ENCODE results near the gene JUN.

JUN gene

DNA sequence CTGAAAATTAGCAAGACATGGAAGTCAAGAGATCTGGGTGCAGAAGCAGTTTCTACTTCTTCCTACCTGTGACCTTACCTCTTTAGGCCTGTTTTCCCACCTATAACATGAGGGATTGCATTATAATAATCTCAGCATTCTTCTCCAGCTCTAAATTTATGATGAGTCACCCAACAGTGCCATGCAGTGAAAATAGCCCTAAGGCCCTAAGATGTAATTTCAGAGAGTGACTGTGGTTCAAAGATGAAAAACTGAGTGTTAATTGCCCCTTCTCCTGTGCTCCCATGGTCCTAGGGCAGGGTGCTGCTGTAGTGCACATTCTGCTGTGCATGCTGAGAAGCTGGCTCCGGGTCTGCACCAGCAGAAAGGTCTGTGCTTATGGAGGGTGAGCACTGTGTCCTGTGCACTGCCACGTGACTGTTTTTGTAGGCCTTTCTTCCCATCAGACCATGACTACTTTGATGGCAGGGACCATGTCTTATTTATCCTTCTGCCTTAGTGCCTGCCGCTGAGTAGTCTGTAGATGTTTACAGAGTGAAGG lies 29.7 kb downstream of the JUN start:
- no peak for DNase-seq

DNA sequence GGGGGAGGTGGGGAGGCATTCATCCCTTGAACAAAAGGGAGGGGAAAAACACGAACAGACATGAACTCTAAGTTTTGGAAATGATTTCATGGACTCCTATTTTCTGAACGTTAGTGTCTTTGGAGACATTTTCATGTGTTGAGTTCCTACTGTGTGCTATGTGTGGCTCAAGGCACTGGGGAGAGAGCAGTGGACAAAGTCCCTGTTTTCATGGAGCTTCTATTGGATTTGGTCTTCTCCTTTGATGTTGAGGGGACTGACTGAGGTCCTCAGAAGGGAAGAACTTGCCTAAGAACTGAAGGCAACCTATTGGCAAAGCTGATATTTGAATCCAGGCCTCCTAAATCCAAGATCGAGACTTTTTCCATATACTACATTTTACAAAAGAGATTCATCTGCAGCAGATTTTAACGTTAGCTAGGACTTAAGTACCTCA lies 30.4 kb downstream of the JUN start:
- no peak for DNase-seq

DNA sequence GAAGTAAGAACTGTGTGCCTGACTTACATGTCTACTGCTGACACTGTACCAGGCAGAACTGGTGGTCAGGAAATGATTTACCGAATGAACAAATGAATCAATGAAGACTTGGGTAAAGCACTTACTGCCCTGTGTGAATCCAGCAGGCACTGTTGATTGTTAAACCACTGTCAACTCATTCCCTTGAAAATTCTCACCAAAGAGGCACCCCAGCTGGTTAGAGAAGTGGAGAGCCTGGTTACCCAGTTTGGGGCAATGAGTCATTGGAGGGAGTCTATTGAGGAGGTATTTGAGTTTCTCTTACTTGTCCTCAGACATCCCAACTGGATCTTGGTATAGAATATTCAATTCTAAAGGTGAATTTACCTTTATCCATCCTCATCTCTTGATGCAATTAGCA lies 34.2 kb downstream of the JUN start:
- no peak for DNase-seq

DNA sequence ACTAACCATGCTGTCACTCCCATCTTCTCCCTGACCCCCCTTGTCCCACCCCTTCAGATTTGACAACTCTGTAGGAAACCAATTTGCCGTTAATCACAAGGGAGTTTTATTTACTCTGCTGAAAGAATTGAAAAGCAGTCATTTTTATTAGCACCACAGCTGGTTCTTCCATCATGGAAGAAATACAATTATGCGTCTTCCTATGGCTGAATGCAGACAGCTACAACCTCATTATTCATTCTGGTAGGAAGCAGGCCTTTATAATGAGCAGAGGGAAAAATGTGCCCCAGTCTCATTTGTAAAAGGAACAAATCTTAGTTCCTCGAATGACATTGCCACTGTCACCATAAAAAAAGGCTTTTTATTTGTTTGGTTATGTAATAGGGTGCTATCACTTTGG lies 35.2 kb downstream of the JUN start:
- no peak for DNase-seq

DNA sequence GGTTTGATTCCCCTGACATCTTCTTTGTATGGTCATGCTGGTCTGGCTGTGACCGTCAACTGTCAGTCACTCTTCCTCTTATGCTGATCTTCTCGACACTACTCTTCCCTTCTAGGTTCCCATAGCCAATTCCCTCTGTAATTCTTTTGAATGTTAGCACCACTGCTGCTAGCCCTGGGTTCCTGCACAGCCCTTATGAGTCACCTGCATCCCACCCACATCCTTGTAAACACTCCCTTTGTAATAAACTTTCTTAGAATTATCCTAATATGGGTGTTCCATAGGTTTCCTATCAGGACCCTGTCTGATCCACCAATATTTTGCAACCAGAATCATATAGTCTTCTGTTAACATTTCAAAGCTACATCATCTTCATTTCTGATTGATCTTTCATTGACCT lies 37.1 kb downstream of the JUN start:
- DNase-seq = no peak

DNA sequence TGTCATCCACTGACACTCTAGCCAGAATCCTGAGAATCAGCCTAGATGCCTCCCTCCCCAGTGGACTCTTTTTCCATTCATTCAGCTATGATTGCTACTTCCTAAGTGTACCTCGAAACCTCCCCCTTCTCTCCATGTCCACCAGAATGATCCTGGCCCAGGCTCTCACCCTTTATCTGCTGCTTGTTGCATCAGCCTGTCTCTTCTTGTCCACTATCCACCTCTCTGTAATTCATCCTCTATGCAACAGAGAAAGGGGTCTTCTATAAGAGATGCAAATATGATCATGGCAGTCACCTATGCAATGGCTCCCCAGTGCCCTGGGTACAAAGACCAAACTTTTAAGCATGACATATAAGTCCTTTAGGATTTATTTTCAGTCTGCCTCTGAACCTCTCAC lies 37.7 kb downstream of the JUN start:
- DNase-seq = no peak

DNA sequence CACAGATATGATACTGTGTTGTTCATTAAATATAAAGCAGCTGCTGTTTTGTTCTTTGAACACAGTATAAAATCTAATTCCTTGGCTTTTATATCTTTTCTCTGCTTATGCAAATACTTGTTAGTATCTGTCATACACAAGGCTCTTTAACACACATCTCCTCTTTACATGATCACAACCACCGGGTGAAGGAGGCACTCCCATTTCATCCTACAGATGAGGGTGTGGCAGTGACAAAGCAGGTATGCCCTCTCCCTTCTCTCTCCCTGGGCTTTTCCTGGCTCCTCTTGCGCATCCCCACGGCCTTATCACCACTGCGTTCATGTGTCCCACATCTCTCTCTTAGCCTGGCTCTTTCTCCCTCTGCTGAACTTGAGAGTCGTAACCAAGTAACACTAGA lies 38.2 kb downstream of the JUN start:
- no peak for DNase-seq

DNA sequence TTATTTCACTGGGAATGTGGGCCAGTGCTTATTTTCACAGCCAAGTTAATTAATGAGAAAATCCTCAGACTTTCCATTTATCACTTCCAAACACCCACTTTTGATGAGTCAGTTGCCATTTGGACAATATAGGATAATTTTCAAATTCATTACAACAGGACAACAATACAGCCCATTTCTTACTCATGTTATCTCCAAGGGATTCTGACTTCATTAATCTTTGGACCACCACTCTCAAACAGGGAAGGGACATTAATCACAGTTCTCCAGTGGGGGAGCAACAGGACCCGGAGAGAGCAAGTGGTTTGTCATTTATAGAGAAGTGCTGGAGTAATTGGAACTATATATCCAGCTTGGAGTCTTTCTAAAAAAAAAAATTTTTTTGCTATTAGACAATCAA lies 38.7 kb downstream of the JUN start:
- no peak for DNase-seq

DNA sequence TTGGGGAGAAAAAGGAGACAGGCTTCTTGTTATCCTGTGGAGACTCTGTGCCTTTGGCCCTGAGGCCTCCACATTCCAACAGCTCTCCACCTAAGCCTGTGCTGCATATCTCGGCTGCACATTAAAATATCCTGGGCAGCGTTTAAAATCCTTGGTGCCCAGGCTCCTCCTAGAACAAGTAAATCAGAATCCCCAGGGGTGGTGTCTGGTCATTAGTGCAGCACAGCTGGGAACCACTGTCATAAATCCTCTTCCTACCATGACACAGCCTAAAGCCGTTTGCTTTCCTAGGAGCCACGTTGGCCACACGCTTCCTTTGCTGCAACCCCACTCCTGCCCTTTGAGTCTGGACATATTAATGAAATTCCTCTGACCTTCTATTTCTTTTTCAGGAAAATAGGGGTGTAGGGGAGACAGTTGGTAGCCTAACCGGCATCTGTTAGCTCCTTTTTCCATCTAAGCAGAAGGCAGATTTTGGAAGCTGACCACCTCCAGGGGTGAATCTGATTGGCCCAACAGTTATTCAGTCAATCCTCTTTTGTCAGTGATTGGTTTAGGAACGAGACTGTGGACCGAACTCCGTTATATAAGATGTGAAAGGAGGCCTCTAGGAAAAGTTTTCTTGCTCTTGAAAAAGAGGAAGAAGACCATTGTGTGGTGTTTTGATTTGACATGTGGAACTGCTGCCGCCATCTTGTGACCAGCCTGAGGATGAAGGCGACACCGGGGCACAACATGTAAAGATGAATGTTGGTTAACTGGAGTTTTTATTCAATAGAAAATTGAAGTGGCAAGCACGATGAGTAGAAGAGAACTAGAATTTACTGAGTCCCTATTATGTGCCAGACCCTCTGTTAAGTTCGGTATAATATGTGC lies 41.9 kb downstream of the JUN start:
- DNase-seq = no peak

DNA sequence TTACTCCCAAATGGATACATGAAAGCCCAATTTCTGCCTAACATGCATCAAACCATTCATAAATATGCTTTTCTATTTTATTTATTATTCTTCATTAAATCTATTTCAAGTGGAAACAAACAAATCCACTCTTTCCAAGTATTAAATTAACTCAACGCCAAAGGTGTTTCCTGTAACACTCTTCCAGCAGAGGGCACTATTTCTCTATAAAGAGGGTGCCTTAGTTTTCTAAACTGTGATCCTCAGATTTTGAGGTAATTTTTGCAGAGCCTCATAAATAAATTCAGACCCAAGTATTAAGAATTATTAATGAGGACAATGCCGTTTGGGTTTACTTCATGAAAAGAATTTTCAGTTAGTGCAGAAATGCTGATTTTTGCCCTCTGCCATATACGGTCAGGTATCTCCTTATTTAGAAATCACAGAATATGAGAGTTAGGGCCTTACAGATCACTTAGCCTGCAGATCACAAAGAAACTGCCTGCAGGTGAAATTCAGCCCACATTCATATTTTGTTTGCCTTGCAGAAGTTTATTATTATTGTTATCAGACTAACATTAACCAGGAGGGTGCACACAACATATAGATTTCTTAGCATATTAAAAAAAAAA lies 43.9 kb downstream of the JUN start:
- DNase-seq = no peak

DNA sequence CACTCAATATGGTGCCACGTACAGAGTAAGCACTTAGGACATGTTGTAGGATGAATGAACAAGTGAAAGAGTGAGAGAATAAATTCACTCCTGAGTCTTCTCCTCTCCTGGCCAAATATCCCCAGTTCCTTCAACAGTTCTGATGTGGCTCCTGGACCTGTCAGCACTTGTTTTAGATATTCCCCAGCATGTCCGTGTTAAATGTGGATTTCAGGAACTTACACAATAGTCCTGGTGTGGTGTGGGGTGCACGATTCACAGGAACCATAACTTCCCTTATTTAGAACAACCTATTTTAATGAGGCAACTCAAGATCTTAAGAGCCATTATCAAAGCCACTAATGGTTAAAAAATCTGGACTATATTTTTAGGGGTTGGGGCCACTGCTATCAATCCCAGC lies 45.0 kb downstream of the JUN start:
- no peak for DNase-seq

DNA sequence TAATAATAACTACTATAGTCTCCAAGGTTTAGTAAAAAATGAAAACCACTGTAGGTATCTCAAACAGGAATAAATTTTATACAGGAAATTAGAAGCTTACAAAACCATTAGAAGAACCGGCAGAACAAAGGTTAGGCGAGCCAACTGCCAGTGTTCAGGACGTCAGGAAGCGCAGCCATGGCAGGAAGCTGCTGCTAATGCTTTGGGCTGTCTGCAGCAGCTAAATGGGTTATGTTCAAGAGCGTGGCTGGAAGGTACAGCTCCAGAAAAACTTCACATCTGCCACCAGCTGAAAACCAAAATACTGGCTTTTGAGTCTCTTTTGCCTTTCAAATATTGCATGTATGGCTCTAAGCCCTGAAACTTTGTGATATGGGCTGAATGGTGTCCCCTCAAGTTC lies 48.3 kb downstream of the JUN start:
- no peak for DNase-seq

DNA sequence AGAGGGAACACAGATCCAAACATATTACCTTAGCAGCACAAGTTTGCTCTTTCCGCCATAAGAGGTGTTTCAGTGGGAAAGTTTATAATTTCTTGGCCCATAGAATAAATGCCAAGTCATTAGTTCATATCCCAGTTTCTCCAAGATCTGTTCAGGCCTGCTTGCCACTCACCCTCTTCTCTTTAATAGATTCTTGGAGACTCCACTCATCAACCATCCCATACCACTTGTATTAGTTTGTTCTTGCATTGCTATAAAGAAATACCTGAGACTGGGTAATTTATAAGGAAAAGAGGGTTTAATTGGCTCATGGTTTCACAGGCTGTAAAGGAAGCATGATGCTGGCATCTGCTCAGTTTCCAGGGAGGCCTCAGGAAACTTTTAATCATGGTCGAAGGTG lies 49.2 kb downstream of the JUN start:
- no peak for DNase-seq

DNA sequence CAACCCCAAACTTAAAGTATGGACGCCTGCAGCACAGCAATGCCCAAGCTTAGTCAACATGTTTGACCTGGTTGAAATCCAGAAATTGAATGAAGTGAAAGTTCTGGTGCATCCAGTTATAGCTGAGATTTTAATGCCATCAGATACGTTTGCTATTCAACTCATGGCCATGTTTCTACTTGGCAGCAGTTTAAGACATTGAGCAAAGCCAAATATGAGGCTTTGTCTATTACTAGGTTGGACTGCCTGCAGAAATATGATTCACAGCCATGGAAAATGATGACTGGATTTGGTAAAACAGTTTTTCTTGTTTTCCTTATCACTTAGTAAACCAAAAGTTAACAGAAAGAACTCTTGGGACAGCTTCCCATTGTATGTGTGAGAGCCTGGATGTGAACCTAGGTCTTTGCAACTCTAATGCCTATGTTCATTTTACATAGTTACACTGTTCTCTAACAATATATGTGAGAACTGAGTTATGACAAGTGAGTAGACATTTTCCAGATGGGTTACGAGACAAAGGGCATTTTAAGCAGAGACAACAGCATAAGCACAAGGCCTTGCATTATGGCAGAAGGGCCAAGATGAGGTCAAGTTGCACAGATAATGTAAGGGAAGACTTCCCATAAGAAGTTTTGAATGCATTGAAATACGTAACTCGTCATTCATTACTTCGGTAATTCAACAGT lies 51.6 kb downstream of the JUN start:
- DNase-seq = no peak
